ENCODE measurements around the gene NRSN1.
"Not testable (repeated sequence)": the region's sequence is repeated elsewhere in the genome, so short reads cannot be mapped to it uniquely, and the experiment has no call there.

Gene NRSN1

DNA sequence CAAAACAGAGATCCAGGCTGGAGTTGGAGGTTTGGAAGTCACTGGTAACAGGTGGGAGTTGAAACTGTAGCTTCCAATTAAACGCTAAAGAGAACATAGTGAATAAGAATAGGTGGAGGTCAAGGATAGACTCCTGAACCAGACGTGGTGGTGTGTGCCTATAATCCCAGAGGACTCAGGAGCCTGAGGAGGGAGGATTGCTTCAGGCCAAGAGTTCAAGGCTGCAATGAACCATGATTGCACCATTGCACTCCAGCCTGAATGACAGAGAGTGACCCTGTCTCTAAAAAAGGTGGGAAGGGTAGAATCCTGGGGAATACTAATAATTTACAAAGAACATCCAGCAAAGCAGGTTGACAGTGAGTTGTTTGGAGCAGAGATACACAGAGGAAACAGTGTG is 13.6 kb downstream of the NRSN1 start (continued):
- TF ChIP-seq SP7 (tag by site-specific recombination; IDR thresholded peaks at IDR 0.05) (no peak), WT1 (tag by site-specific recombination; IDR thresholded peaks at IDR 0.05) (no peak), YY2 (tag by site-specific recombination; IDR thresholded peaks at IDR 0.05) (no peak), ZNF837 (tag by site-specific recombination; IDR thresholded peaks at IDR 0.05) (no peak), ZNF169 (tag by site-specific recombination; IDR thresholded peaks at IDR 0.05) (no peak), ZNF658 (tag by site-specific recombination; IDR thresholded peaks at IDR 0.05) (no peak), ZNF148 (tag by site-specific recombination; IDR thresholded peaks at IDR 0.05; ENCODE audit: borderline replicate concordance) (no peak), ZNF37A (tag by site-specific recombination; IDR thresholded peaks at IDR 0.05) (no peak), ZNF24 (tag by site-specific recombination; IDR thresholded peaks at IDR 0.05) (no peak), ZBTB7A (tag by site-specific recombination; IDR thresholded peaks at IDR 0.05; ENCODE audit: low read depth) (no peak)

DNA sequence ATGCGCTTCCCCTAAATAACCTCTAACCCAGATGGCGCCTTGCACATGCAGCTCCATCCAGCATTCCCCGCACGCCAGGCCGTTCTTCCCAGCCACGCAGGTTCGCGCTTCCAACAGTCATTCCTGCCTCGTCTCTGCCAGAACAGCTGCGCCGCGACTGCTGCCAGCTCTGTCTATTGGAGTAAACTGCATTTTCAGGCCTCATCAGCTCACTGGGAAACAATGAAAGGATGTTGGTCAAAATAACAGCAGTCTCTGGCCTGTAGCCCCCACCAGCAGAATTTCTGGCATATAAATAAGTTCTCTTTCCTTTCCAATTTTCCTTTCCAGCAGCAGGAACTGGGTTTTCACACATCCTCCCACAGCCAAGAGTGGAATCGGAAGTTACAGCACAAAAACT is 14.6 kb downstream of the NRSN1 start:
- H3K27ac ChIP-seq (ENCODE audit: extremely low read depth, low read depth, low read length): no peak overlapping the region
- no peaks in the 10 kb centered on the region for H3K4me1 ChIP-seq (ENCODE audit: control insufficient read depth, insufficient read depth, low read length)
- ChIA-PET POLR2A (no interaction called here), CTCF (no interaction called here)
- no peak overlapping the region for H3K4me3 ChIP-seq (ENCODE audit: low read depth, low read length)
- TF ChIP-seq ZNF157 (tag by site-specific recombination; IDR thresholded peaks at IDR 0.05) (no peak), OVOL3 (tag by site-specific recombination; IDR thresholded peaks at IDR 0.05) (no peak), ZBTB7A (tag by site-specific recombination; IDR thresholded peaks at IDR 0.05; ENCODE audit: low read depth) (no peak), ZBTB10 (tag by site-specific recombination; IDR thresholded peaks at IDR 0.05) (no peak), SCRT1 (tag by site-specific recombination; IDR thresholded peaks at IDR 0.05; ENCODE audit: borderline replicate concordance) (no peak), ZNF600 (tag by site-specific recombination; IDR thresholded peaks at IDR 0.05) (no peak), KLF7 (tag by site-specific recombination; IDR thresholded peaks at IDR 0.05; ENCODE audit: borderline replicate concordance) (no peak), ZNF664 (tag by site-specific recombination; IDR thresholded peaks at IDR 0.05) (no peak), ZNF544 (tag by site-specific recombination; IDR thresholded peaks at IDR 0.05) (no peak), ZNF610 (tag by site-specific recombination; IDR thresholded peaks at IDR 0.05; ENCODE audit: borderline replicate concordance) (no peak), ZBTB48 (tag by site-specific recombination; IDR thresholded peaks at IDR 0.05) (no peak)
- TF ChIP-seq, protein P1, sequence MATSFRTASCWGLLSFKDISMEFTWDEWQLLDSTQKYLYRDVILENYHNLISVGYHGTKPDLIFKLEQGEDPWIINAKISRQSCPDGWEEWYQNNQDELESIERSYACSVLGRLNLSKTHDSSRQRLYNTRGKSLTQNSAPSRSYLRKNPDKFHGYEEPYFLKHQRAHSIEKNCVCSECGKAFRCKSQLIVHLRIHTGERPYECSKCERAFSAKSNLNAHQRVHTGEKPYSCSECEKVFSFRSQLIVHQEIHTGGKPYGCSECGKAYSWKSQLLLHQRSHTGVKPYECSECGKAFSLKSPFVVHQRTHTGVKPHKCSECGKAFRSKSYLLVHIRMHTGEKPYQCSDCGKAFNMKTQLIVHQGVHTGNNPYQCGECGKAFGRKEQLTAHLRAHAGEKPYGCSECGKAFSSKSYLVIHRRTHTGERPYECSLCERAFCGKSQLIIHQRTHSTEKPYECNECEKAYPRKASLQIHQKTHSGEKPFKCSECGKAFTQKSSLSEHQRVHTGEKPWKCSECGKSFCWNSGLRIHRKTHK (tag by site-specific recombination; IDR thresholded peaks at IDR 0.05): no peak
- TF ChIP-seq, protein P2, sequence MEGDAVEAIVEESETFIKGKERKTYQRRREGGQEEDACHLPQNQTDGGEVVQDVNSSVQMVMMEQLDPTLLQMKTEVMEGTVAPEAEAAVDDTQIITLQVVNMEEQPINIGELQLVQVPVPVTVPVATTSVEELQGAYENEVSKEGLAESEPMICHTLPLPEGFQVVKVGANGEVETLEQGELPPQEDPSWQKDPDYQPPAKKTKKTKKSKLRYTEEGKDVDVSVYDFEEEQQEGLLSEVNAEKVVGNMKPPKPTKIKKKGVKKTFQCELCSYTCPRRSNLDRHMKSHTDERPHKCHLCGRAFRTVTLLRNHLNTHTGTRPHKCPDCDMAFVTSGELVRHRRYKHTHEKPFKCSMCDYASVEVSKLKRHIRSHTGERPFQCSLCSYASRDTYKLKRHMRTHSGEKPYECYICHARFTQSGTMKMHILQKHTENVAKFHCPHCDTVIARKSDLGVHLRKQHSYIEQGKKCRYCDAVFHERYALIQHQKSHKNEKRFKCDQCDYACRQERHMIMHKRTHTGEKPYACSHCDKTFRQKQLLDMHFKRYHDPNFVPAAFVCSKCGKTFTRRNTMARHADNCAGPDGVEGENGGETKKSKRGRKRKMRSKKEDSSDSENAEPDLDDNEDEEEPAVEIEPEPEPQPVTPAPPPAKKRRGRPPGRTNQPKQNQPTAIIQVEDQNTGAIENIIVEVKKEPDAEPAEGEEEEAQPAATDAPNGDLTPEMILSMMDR (tag by site-specific recombination; IDR thresholded peaks at IDR 0.05): no peak
- no peaks in the 10 kb centered on the region for H3K9me3 ChIP-seq (ENCODE audit: control insufficient read depth, insufficient read depth, low read depth, low read length)
- no peaks in the 10 kb centered on the region for H3K36me3 ChIP-seq (ENCODE audit: control insufficient read depth in 2 of 2, insufficient read depth in 1 of 2, low read length in 2 of 2)

- POLR2A ChIA-PET; H3K9me3 ChIP-seq (ENCODE audit: control insufficient read depth, insufficient read depth, low read depth, low read length); CTCF ChIA-PET; H3K4me3 ChIP-seq (ENCODE audit: low read depth, low read length); H3K27ac ChIP-seq (ENCODE audit: extremely low read depth, low read depth, low read length); H3K4me1 ChIP-seq (ENCODE audit: control insufficient read depth, insufficient read depth, low read length); H3K36me3 ChIP-seq (ENCODE audit: control insufficient read depth in 2 of 2, insufficient read depth in 1 of 2, low read length in 2 of 2): not testable (repeated sequence)
Observed at GRCh38 chr6:24142733-24143132, 16.7 kb downstream of the NRSN1 start.

All from HEK293 (cell line).